Stimulated activated CD4-positive, alpha-beta T cell treated with anti-CD3 and anti-CD28 coated beads, Interleukin-4, amount 100 ng/mL, for 24 hours (primary cell): Measurements from ENCODE around the gene CCDC192.
"Not testable (repeated sequence)": the region's sequence is repeated elsewhere in the genome, so short reads cannot be mapped to it uniquely, and the experiment has no call there.

ENCODE experiments used
- DNase-seq: peaks from one replicate; pipeline ENCODE4 v3.0.0-alpha.2; 2020

Gene CCDC192

DNA sequence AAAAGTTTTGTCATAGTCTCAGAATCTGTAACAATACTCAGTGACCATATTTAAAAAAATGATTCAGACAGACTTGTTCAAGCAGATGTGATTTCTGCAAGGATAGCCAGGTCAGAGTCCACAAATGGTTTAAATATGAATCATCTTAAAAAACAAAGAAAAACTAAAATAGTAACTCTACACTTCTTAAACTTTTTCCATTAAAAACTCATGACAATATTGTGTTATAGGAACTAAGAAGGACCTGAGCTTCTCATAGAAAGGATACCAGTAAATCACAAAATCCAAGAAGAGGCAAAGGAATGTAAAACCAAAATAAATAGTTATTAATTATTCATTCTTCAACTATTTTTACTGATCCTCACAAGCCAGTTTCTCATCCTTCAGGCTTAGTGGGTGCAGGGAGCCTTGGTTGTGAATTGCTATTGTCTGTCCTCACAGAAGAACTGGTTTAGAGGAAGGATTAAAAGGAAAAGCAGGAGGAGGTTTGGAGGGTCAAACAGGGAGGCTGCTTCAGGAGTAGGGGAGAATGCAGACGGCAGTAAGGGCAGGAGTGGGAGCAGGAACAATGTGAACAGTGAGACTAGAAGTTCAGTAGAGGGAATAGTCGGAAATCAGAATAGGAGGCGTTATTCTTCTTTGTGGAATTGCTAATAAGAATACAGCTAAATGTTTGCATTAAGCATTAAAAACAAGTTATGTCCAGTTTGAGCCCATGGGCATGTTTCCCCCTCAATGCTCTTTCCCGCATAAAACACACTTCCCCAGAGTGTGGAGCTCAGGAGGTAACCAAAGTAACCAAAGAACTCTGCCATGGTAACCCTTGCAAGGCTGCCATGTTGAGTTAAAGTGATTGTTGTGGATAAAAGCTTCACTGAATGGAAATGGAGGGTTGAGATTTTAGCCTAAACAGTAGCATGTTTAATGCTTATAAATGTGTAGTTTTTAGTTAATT lies 110.7 kb downstream of the CCDC192 start:
- DNase-seq, result no peak

DNA sequence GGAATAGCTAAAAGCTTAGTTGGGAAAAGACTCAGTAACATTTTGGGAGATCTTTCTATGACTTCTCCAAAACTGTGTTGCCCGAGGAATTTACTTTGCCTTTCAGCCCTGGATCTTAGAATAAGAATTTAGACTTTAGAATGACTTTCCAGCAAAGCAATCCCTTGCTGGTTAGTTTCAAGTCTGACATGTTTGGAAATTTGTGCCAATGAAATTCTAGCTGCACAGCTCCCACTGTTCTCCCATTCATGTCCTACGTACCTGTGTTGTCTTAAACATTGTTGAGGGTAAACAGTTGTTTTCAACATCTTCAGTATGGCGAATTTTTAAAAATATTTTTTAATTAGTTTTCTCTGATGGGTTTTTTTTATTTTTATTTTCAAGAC lies 111.4 kb downstream of the CCDC192 start:
- DNase-seq, result no peak

DNA sequence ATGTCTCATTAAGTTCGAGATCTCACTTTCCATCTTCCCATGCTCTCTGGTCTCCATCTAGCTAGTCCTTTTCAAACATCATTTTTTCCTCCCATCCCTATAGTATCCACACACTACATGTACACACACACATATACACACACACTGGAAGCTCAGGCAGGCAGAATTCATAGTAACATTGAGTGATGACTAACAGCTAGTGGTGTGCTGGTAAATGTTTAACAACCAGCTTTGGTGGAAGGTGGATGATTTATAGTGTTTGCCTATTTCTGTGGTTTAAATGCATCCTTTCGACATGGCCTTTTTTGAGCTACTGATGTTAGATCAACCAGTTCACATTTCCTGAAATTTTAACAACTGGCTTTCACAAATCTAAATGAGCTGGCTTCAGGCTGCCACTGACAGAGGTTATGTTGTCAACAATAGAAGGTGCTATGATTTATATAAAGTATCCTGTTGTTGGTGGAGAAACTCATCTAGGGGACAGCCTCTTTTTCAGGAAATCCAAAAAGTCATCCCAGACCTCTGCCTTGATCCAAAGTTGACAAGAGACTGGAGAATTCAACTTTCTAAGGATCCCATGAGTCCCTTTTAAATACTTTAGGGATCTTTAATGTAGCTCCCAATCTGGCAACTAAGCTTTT lies 117.8 kb downstream of the CCDC192 start:
- no peak for DNase-seq

DNA sequence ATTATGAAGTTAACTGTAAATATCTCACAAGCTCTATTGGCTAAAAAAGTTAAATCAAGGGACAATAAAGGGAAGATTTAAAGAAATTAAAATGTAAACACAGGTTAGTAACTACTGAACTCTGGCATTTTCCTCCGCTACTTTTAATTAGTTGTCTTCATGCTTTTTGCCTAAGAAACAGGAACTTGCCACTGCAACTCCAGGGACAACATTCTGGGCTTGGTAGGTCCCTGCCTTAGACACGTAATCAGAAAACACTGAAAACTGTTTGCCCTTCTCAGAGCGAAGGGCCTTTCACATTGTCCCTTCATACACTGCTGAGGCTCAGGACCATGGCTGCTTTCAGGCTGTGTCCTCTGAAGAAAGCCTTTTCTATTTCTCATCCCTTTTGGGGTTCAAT lies 118.7 kb downstream of the CCDC192 start:
- DNase-seq, result no peak

DNA sequence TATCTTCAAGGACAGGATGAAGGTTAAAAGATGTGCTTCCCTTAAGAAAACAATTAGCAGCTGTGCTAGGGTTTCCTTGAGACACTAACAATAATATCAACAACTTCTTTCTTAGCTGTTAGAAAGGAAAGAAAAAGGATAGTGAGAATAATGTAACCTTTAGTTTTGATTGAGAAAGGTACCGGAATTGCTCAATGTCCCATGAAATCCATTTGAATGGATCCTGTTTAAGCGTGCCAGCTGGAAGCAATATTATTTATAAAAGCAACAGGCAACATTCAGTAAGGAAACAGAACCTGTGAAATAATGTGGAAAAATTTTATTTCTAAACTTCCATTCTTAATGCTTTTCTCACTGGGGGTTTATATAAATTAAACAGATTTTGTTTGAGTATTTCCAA lies 120.9 kb downstream of the CCDC192 start:
- no peak for DNase-seq

DNA sequence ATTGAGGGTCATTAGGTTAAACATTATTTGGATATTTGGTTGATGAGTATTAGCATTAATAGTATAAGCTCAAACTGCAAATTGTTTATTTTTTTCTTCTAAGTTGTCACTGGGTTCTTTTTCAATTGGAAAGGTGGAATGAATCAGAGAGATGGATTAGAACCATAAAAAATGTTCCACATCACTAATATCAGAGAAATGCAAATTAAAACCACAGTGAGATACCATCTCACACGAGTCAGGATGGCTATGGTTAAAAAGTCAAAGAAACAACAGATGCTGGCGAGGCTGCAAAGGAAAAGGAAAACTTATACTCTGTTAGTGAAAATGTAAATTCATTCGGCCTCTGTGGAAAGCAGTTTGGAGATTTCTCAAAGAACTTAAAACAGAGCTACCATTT lies 122.8 kb downstream of the CCDC192 start:
- DNase-seq, result no peak

DNA sequence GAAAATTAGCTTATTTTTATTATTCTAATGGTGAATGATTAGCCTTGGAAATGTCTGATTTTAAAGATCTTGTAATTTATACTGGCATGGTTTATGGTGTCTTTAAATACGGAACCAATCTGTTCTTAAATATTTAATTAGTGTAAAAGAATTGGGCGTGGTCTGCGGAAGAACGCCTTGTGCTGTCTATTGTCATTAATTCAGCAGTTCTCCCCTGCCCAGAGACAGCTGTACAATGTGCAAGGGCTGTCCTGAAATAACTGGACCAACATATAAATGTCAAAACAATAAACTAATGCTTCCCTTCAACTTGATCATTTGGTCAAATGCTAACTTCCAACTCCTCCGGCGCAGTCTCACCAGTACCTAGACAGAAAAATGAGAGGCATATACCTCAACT lies 124.3 kb downstream of the CCDC192 start:
- DNase-seq, result no peak

DNA sequence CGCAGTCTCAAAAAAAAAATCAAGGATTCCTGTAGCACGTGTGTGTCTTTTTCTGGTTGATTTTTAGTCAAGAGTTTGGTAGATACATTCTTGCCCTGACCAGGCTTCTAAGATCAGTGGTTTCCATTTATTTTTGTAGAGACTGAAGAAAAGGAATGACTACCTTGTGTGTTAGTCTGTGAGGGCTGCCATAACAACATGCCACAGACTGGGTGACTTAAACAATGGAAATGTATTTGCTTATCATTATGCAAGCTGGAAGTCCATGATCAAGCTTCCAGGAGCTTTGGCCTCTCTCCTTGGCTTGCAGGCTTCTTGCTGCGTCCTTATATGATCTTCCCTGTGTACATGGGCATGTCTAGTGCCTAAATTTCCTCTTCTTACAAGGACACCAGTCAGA lies 127.0 kb downstream of the CCDC192 start:
- DNase-seq, result no peak

DNA sequence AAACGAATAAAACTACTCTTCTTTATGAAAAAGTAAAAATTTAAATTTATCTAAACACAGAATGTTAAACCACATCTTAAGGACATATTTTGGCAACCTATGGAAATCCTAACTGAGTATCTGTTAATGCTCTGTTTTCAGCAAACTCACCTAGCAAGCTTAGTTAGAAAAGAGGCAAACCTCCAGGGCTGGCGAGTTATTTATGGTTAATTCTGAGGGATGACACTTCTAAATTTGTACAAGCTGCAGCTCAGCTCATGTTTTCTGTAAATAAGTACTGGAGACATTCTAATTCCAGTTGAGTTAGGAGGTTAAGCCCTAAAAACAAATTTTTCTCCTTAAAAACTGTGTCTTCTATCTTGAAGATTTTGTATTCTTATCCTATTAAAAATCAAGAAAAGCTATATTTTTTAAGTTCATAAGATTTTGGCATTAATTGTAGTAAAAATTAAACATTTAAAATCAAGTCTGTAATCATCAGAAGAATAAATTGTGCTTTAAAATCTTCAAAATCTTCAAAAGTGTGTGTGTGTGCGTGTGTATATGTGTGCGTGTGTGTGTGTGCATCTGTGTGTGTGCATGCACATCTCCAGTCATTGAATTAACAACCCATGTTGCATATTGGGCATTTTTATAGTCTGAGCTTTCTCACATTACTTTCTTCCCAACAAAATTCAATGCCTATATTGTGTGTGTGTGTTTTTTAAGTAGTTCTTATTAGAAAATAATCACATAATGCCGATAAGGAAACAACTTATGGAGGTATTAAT lies 127.8 kb downstream of the CCDC192 start:
- no peak for DNase-seq

DNA sequence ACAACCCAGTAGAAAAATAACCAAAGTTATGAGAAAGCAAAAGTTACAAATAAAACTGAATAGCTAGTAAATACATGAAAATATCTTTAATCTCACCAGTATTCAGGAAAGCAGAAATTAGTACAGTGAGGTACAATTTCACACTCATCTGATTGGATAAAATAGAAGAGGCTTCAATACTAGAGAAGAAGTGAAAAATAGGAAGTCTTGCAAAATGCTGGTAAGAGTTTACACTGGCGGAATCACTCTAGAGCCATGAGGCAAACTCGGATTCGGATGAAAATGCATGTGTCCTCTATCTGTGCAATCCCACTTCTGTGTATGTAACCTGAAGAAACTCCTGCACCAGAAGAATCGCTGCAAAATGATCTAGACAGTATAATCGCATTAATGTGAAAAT lies 128.9 kb downstream of the CCDC192 start:
- DNase-seq, result no peak

DNA sequence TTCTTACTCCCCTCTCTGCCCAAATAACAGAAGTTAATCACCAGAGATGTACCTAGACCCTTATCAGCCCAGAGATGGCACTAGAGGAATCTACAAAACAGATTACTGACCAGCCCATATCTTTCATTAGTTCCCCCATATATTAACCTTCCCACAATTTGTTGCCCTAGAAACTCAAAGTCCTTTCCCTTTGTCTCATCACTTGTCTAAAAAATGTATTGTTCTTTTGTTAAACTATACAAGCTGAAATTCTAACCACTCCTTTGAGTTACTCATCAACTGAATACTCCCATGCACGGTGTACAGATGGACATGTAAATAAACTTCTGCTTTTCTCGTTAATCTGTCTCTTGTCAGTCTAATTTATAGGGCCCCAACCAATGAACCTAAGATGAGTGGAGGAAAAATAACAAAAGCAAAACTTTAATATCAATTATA lies 130.9 kb downstream of the CCDC192 start:
- DNase-seq, result no peak

DNA sequence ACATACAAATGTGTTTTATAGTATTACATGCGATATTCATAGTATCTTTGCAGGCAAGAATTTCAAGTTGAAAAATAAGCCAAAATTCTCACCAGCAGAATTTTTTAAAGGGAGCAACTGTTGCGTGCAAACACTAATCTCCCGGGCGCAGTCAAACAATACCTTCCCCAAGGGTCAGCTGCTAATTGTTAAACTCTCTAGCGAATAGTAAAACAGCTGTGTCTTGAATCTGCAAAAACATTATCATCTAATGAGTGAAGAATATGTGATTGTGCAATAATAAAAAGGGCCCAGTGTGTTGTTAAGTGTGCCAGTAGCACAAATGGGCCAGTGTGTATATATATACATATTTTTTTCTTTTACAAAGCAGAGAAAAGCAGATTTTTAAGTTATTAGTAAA lies 131.4 kb downstream of the CCDC192 start:
- no peak for DNase-seq

DNA sequence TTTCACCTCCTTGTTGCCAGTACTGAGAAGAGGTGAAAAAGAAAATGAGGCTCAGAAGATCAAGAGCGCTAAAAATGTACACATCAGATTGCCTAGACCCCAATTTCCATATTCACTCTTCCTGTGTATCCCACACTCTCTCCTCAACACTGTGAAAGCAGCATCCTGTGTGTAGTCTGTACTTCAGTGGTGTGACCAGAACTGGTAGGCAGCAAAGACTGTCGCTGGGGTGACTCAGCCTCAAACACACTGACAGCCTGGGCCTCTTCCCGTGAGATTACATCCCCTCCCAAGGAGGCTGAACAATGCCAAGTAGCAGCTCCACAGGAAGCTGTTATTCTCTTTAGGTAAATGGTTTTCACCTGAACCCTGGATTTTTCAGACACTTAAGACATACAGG lies 135.5 kb downstream of the CCDC192 start:
- DNase-seq, result no peak

DNA sequence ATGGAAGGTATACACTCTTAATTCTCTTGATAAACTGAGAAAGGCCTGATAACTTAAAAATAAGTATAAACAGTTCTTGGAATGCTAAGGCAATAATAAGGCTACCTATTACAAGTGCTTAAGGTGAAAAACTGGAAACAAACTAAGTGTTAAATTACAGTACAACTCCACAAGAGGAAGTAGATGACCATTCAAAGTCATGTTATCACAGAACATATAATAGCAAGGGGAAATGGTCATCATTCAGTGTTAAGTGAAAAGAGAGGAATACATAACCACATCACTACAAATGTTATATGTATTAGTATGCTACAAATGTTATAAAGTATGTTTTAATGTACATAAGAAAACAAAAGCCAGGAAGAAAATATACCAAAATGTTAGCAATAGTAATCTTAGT lies 135.9 kb downstream of the CCDC192 start:
- no peak for DNase-seq

DNA sequence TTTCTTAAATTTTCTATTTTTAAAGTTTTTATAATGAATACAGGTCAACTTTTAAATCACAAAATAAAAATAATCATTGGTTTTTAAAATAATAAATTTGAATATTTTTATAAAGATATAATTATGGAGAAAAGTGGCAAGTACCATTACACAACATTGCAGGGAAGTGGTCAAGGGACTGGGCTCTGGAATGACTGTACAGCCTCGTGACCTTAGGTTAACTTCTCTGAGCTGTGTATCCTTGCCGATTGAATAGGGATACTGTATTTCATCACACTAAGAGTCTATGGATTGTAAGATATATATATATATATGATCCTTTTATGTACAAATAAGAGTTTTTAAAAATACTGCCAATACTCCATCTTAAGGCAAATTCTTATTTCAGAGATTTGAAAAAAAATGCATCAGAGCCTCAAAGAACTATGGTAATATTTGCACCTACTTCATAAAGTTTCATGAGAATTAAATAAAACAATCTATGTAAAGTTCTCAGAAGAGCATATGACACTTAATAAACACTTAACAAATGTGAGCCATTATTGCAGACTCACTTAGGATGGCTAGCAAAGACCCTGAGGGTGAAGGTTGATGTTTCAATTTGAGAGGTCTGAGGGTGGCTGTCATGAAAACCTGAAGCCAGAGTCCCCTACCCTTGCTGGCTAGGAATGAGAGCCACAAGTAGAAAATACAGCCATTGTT lies 136.5 kb downstream of the CCDC192 start:
- DNase-seq, result no peak

DNA sequence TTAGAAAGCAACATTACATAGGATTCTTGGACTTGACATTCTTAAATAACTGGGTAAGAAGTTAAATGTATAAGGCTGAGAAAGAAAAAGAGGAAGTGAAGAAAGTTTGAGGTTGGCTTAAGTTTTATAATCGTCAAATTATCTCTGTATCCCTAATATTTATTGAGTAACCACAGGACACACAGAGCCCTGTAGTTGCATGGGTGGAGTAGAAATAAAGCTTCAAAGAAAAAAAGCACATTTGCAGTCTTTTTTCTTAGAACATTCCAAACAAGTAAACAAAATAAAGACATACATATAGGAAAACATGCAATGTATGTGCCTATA lies 137.0 kb downstream of the CCDC192 start:
- DNase-seq, result no peak

DNA sequence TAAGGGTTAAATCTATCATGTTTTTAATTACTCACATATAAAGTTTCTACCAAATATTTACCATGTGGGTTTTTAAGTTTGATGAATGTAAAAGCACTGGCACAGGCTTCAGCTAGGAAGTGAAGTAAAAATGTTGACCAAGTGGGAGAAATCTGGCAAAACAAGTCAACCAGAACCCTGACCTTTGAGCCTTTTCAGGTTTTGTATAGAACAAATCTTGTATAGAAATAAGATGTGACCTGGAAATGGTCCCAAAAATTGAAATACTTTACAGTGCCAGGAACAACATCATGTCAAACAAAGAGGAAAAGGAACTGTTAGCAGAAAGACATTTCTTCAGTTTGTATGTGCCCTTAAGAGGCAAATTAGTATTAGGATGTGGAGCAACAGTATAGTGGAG lies 137.6 kb downstream of the CCDC192 start:
- DNase-seq, result no peak

DNA sequence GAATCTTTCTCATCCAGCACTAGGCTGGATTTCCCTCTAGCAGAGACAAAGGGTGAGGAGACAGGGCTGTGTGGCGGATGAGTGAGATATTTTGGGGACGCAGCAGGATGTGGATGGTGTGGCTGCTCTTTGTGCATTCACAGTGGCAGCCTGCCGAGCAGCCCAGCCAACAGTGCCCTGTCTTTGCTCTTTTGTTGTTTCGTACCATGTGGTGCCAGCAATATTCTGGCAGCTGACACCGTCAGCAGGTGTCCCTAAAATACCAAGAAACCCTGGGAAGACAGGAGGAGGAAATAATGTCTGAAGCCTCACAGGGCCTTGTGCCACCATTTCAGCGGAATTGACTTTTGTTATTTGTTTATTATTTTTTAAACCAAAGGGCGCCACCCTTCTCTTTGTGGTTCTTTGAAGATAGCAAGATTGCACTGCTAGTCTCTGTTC lies 141.4 kb downstream of the CCDC192 start:
- no peak for DNase-seq

DNA sequence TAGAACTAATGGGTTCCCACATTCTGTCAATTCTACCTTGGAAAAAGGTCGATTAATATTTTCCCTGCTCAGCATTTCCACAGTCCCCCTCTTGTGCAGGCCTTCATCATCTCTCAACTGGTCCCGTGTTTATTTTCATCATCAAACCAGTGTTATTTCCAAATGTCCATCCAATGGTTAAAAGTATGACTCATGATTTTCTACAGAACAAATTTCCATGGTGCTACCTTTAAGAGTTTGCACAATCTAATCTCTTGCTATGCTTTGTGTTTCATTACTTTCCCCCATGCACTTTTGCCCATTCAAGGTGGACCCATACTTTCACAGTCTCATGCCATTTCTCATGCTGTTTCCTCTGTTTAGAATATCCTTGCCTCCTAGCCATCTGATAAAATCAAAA lies 143.7 kb downstream of the CCDC192 start:
- no peak for DNase-seq

DNA sequence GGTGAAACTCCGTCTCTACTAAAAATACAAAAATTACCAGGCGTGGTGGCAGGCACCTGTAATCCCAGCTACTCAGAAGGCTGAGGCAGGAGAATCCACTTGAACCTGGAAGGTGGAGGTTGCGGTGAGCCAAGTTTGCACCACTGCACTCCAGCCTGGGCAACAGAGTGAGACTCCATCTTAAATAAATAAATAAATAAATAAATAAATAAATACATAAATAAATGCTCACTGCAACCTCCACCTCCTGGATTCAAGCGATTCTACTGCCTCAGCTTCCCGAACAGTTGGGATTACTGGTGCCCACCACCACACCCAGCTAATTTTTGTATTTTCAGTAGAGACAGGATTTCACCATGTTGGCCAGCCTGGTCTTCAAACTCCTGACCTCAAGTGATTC lies 144.4 kb downstream of the CCDC192 start:
- DNase-seq, result not testable (repeated sequence)

DNA sequence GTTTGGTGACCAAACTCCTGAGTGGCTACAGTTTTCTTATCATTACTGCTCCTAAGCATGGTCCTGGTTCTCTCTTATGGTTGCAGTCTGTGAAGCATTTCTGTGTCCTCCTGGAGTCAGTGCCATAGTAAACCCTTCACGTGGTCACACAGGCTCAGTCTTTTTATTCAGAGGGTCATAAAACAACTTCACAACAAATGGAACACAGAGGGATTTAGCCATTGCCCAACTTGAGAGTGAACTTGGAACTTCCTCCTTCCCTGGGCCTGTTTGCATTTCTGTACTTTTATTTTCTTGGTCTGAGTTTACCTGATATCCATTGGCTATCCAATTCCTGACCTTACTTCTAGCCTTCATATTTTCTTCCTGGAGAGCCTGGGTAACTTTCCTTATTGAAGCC lies 144.9 kb downstream of the CCDC192 start:
- no peak for DNase-seq

DNA sequence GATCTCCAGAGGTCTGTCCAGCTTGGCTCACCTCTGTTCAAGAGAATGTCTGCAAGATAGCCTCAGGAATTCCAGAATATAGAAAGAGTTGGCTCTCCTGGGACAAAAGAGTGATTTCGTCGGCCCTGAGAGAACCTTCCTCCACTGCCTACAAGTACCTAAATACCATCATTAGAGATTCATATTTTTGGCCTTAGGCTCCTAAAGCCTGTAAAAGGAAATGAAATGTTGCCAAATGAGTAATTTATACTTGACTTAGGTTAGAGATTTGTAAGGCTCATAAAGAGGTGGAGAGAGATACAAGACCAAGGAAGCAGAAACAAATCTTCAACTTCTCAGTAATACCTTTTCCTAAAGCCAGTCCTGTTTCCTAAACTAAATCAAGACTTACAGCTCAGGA lies 146.2 kb downstream of the CCDC192 start:
- no peak for DNase-seq

DNA sequence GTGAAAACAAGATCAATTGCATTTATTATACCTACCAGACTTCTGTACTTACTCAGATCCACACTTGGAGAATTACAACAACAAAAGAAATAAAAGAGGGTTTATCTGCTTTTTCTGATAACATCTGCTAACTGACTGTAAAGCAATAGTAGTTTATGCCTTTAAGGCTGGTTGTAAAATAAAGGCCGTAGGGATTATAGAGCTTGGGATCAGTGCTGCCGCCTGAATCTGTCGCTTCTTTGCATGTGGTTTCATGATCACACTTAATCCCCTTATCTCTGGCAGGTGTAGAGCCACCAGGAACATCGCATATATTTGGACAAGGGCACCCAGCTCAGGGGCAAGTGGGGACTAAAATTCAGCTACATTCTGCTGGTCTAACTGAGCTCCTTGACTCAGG lies 146.7 kb downstream of the CCDC192 start:
- no peak for DNase-seq
